Muscle layer of duodenum (tissue), 2 donors: ENCODE measurements around the gene CD180.

Experiments
- H3K27ac ChIP-seq: one replicate; pipeline ENCODE4 v1.7.0; 2013; ENCODE audit warnings: mild to moderate bottlenecking, low read length
- H3K27me3 ChIP-seq: one replicate; pipeline ENCODE4 v1.7.0; 2013; ENCODE audit warnings: low read depth, mild to moderate bottlenecking, control low read depth, low read length
- H3K36me3 ChIP-seq, 2 donors: one replicate each; pipeline ENCODE4 v1.7.0; 2013; ENCODE audit warnings: low read length in 2 of 2, control low read depth in 1 of 2, mild to moderate bottlenecking in 1 of 2; ENCODE audit not compliant: insufficient read depth in 2 of 2, control insufficient read depth in 1 of 2
- H3K4me1 ChIP-seq, 2 donors: one replicate each; pipeline ENCODE4 v1.7.0; 2013; ENCODE audit warnings: low read length in 2 of 2, mild to moderate bottlenecking in 2 of 2, control low read depth in 1 of 2, moderate library complexity in 1 of 2; ENCODE audit not compliant: insufficient read depth in 2 of 2, control insufficient read depth in 1 of 2
- H3K4me3 ChIP-seq, 2 donors: one replicate each; pipeline ENCODE4 v1.7.0; 2013; ENCODE audit warnings: low read length in 2 of 2, low read depth in 1 of 2, mild to moderate bottlenecking in 1 of 2
- H3K9me3 ChIP-seq, 2 donors: one replicate each; pipeline ENCODE4 v1.7.0; 2013; ENCODE audit warnings: low read length in 2 of 2, control low read depth in 1 of 2, mild to moderate bottlenecking in 1 of 2; ENCODE audit not compliant: control insufficient read depth in 1 of 2
- donor health status: healthy.

The CD180 gene

GRCh38 chr5:67141644-67142043 is 55.0 kb downstream of the CD180 start:
- Histone ChIP-seq H3K27me3 (no peaks in the 10 kb centered on the region), H3K4me1 (no peaks in the 10 kb centered on the region), H3K36me3 (peaks cover 30 to 47% of the 10 kb centered on the region in 2 donors), H3K9me3 (no peaks in the 10 kb centered on the region), H3K4me3 (no peak overlapping the region), H3K27ac (no peak overlapping the region)

GRCh38 chr5:67140413-67140812 is 56.2 kb downstream of the CD180 start:
- H3K27me3 ChIP-seq: no peaks in the 10 kb centered on the region
- H3K4me1 ChIP-seq: no peaks in the 10 kb centered on the region
- no peak overlapping the region for H3K27ac ChIP-seq
- H3K4me3 ChIP-seq: no peak overlapping the region
- H3K9me3 ChIP-seq: no peaks in the 10 kb centered on the region
- peaks cover 24 to 46% of the 10 kb centered on the region in 2 donors for H3K36me3 ChIP-seq

GRCh38 chr5:67139030-67139429 is 57.6 kb downstream of the CD180 start:
- Histone ChIP-seq H3K9me3 (no peaks in the 10 kb centered on the region), H3K4me3 (no peak overlapping the region), H3K27ac (no peak overlapping the region), H3K36me3 (peaks cover 14 to 46% of the 10 kb centered on the region in 2 donors), H3K27me3 (no peaks in the 10 kb centered on the region), H3K4me1 (no peaks in the 10 kb centered on the region)

DNA sequence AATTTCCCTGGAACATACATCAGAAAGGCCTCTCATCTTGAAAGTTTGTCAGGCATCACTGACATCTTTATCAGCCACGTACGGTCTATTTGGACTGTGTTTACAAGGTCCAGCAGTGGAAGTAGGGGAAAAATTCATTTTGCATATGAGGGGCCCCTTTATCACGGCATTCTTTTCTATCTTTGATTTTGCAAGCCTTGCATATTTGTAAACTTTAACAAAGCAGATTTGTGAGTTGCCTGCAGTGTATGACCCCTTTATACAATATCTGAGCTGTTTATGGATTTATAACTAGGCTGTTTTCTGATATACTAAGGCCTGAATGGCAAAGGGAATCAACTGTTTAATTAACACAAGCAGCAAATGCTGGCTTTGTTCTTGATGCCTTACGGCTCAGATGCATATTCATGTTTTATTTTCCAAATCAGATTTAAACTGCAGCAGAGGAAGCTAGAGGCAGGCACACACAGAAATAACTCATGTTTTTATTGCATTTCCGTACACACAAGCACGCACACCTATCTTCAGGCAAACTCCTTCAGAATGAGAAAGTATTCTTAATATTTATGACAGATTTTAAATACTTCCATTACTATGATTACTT is 61.1 kb downstream of the CD180 start:
- Histone ChIP-seq H3K4me3 (no peak overlapping the region), H3K9me3 (no peaks in the 10 kb centered on the region), H3K36me3 (peaks cover 0 to 37% of the 10 kb centered on the region in 2 donors), H3K4me1 (no peaks in the 10 kb centered on the region), H3K27me3 (no peaks in the 10 kb centered on the region), H3K27ac (no peak overlapping the region)

- H3K4me1 ChIP-seq: no peaks in the 10 kb centered on the region
- no peak overlapping the region for H3K27ac ChIP-seq
- H3K9me3 ChIP-seq: no peaks in the 10 kb centered on the region
- H3K27me3 ChIP-seq: no peaks in the 10 kb centered on the region
- peaks cover under 1 to 37% of the 10 kb centered on the region in 2 donors for H3K36me3 ChIP-seq
- no peak overlapping the region for H3K4me3 ChIP-seq
Observed at GRCh38 chr5:67133776-67134175, 62.8 kb downstream of the CD180 start.

DNA sequence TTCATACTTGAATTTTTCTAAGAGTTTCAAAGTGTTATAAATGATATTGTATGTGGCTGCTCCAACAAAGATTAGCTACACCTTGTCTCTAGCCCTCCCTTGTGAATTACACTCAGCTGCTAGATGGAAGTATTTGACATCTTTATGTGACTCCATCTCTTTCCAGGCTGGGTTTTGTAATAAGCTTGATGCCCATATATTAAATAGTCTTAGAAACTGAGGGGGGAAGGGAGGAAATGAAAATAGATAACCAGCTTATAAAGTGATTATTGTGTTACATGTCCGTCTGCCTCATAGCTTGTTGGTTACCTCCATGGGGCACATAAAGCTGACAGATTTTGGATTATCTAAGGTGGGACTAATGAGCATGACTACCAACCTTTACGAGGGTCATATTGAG is 63.4 kb downstream of the CD180 start:
- Histone ChIP-seq H3K4me1 (no peaks in the 10 kb centered on the region), H3K36me3 (peaks cover 4 to 36% of the 10 kb centered on the region in 2 donors), H3K4me3 (no peak overlapping the region), H3K27me3 (no peaks in the 10 kb centered on the region), H3K27ac (no peak overlapping the region), H3K9me3 (no peaks in the 10 kb centered on the region)

DNA sequence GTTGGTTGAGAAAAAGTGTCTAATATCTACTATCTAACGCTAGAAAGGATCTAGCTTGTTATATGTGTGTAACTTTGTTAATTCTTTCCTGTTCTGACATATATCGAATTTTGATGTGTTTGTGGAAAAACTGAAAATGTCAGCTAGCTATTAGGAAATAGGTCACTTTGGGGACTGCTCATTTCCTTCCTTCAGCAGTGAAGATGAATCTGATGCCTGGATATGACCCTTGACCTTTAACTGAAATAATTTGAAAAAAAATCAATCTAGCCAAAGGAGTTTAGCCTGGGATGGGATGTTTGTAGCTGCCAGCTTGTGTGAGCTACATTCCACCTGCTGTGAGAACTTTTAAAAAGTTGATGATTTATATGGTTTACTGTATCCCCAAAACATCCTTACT is 66.8 kb downstream of the CD180 start:
- H3K4me1 ChIP-seq: no peaks in the 10 kb centered on the region
- H3K27me3 ChIP-seq: no peaks in the 10 kb centered on the region
- no peak overlapping the region for H3K27ac ChIP-seq
- H3K4me3 ChIP-seq: no peak overlapping the region
- H3K36me3 ChIP-seq: peaks cover 4 to 12% of the 10 kb centered on the region in 2 donors
- no peaks in the 10 kb centered on the region for H3K9me3 ChIP-seq
